ENCODE measurements around the gene GKAP1.

Gene GKAP1

GRCh38 chr9:83701286-83701685, 116.3 kb downstream of the GKAP1 start:
- Mint-ChIP-seq H3K27me3 (ENCODE audit: low read depth, poor library complexity) (no peaks in the 10 kb centered on the region), H3K9me3 (peaks cover 14% of the 10 kb centered on the region), H3K27ac (no peak overlapping the region), H3K4me1 (peaks cover 17% of the 10 kb centered on the region), H3K4me3 (no peak overlapping the region), H3K36me3 (ENCODE audit: low read depth) (peaks cover 52% of the 10 kb centered on the region)
- TF ChIP-seq CTCF (IDR thresholded peaks at IDR 0.05): no peak
- no peak for DNase-seq

GRCh38 chr9:83699615-83700014, 118.0 kb downstream of the GKAP1 start:
- Mint-ChIP-seq H3K27me3 (ENCODE audit: low read depth, poor library complexity) (no peaks in the 10 kb centered on the region), H3K27ac (no peak overlapping the region), H3K9me3 (no peaks in the 10 kb centered on the region), H3K36me3 (ENCODE audit: low read depth) (peaks cover 39% of the 10 kb centered on the region), H3K4me1 (peaks cover 5% of the 10 kb centered on the region), H3K4me3 (no peak overlapping the region)
- TF ChIP-seq CTCF (IDR thresholded peaks at IDR 0.05): no peak
- DNase-seq: no peak

GRCh38 chr9:83698976-83699585, 118.5 kb downstream of the GKAP1 start:
- no peak for TF ChIP-seq CTCF (IDR thresholded peaks at IDR 0.05)
- peaks cover 35% of the 10 kb centered on the region for H3K36me3 Mint-ChIP-seq (ENCODE audit: low read depth)
- H3K4me3 Mint-ChIP-seq: no peak overlapping the region
- H3K9me3 Mint-ChIP-seq: no peaks in the 10 kb centered on the region
- no peak for DNase-seq
- peaks cover 5% of the 10 kb centered on the region for H3K4me1 Mint-ChIP-seq
- no peak overlapping the region for H3K27ac Mint-ChIP-seq
- H3K27me3 Mint-ChIP-seq (ENCODE audit: low read depth, poor library complexity): no peaks in the 10 kb centered on the region

- no peak overlapping the region for H3K27ac Mint-ChIP-seq
- no peaks in the 10 kb centered on the region for H3K9me3 Mint-ChIP-seq
- no peaks in the 10 kb centered on the region for H3K4me1 Mint-ChIP-seq
- TF ChIP-seq CTCF (IDR thresholded peaks at IDR 0.05): no peak
- H3K27me3 Mint-ChIP-seq (ENCODE audit: low read depth, poor library complexity): no peaks in the 10 kb centered on the region
- no peak for DNase-seq
- H3K4me3 Mint-ChIP-seq: no peak overlapping the region
- peaks cover 15% of the 10 kb centered on the region for H3K36me3 Mint-ChIP-seq (ENCODE audit: low read depth)
Observed at GRCh38 chr9:83691492-83691891, 126.1 kb downstream of the GKAP1 start.

Measured in nephron progenitor cell (in vitro differentiated cells).